ENCODE measurements around the gene ACOT12.

DNA sequence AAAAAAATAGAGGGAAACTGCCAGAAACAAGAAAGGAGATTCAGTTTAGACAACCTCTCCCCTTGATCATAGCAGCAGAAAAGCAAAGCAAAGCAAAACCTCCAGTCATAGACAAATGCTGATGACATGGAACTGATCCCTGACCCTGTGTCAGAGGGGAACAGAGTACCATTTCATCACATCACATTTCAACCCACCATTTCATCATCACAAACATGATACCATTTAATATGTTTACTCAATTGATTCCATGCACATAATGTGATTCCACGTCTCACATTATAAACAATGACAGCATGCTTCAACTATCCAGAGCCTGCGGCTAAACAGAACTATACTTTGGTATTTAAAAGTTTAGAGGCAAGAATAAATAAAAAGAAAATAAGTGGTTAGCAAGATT is 28.7 kb upstream of the ACOT12 start:
- no peak for TF ChIP-seq POLR2A (IDR thresholded peaks at IDR 0.05)
- TF ChIP-seq, protein P1, sequence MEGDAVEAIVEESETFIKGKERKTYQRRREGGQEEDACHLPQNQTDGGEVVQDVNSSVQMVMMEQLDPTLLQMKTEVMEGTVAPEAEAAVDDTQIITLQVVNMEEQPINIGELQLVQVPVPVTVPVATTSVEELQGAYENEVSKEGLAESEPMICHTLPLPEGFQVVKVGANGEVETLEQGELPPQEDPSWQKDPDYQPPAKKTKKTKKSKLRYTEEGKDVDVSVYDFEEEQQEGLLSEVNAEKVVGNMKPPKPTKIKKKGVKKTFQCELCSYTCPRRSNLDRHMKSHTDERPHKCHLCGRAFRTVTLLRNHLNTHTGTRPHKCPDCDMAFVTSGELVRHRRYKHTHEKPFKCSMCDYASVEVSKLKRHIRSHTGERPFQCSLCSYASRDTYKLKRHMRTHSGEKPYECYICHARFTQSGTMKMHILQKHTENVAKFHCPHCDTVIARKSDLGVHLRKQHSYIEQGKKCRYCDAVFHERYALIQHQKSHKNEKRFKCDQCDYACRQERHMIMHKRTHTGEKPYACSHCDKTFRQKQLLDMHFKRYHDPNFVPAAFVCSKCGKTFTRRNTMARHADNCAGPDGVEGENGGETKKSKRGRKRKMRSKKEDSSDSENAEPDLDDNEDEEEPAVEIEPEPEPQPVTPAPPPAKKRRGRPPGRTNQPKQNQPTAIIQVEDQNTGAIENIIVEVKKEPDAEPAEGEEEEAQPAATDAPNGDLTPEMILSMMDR (IDR thresholded peaks at IDR 0.05) = no peak
- TF ChIP-seq POLR2AphosphoS5 (IDR thresholded peaks at IDR 0.05) = peak in 2 of 3 donors; percentile 35 to 40
